Measurements from ENCODE around the gene UBE3A. TPM values are rescaled to one million over a fixed set of nuclear protein-coding genes. Genes with fewer than 3 reads are reported as not detected.

The UBE3A gene
- polyA plus RNA-seq, 2 of the 4 experiments (the other 2 are of a cell fraction): 22.3 to 42.2 TPM

DNA sequence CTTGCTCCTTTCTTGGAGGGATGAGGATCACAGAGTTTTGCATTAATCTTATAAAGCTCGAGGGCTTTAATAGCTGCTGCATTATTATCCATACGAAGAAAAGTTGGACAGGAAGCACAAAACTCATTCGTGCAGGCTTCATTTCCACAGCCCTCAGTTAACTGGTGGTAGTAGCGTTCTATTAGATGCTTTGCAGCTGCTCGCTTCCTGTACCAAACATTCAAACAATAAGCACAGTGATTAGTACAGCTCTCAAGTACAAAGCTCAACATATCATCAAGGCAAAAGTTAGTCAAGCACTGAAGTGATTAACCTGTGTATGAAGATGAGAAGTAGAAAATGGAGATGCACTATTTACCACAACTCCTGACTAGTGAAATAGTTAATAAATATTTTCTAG, 63.3 kb downstream of the UBE3A start:
- TF ChIP-seq RARB (CRISPR knock-in tag; IDR thresholded peaks at IDR 0.05) (no peak), BHLHE40 (IDR thresholded peaks at IDR 0.05; ENCODE audit: low read depth, low read length) (no peak), SMC3 (IDR thresholded peaks at IDR 0.05) (no peak), RCOR1 (IDR thresholded peaks at IDR 0.05; ENCODE audit: low read depth, low read length) (no peak), CHD2 (IDR thresholded peaks at IDR 0.05; ENCODE audit: low read length, partially characterized antibody) (no peak), CBX8 (IDR thresholded peaks at IDR 0.05) (no peak), RFX5 (IDR thresholded peaks at IDR 0.05) (no peak), EP300 (IDR thresholded peaks at IDR 0.05) (no peak), FOSB (CRISPR knock-in tag; IDR thresholded peaks at IDR 0.05) (no peak), ESRRA (IDR thresholded peaks at IDR 0.05; ENCODE audit: borderline replicate concordance, low read length) (no peak), JUN (IDR thresholded peaks at IDR 0.05) (no peak), TP53 (CRISPR knock-in tag; IDR thresholded peaks at IDR 0.05) (no peak), POLR2AphosphoS2 (conservative IDR thresholded peaks at IDR 0.05; ENCODE audit: low read length) (no peak), NPAS2 (CRISPR knock-in tag; IDR thresholded peaks at IDR 0.05; ENCODE audit: borderline replicate concordance) (no peak), HOXB5 (CRISPR knock-in tag; IDR thresholded peaks at IDR 0.05) (no peak), HEYL (CRISPR knock-in tag; IDR thresholded peaks at IDR 0.05) (no peak)
- TF ChIP-seq, protein P1, sequence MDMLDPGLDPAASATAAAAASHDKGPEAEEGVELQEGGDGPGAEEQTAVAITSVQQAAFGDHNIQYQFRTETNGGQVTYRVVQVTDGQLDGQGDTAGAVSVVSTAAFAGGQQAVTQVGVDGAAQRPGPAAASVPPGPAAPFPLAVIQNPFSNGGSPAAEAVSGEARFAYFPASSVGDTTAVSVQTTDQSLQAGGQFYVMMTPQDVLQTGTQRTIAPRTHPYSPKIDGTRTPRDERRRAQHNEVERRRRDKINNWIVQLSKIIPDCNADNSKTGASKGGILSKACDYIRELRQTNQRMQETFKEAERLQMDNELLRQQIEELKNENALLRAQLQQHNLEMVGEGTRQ (IDR thresholded peaks at IDR 0.05): no peak
- TF ChIP-seq, protein P2, sequence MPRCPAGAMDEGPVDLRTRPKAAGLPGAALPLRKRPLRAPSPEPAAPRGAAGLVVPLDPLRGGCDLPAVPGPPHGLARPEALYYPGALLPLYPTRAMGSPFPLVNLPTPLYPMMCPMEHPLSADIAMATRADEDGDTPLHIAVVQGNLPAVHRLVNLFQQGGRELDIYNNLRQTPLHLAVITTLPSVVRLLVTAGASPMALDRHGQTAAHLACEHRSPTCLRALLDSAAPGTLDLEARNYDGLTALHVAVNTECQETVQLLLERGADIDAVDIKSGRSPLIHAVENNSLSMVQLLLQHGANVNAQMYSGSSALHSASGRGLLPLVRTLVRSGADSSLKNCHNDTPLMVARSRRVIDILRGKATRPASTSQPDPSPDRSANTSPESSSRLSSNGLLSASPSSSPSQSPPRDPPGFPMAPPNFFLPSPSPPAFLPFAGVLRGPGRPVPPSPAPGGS (IDR thresholded peaks at IDR 0.05): no peak
- TF ChIP-seq, protein P3, sequence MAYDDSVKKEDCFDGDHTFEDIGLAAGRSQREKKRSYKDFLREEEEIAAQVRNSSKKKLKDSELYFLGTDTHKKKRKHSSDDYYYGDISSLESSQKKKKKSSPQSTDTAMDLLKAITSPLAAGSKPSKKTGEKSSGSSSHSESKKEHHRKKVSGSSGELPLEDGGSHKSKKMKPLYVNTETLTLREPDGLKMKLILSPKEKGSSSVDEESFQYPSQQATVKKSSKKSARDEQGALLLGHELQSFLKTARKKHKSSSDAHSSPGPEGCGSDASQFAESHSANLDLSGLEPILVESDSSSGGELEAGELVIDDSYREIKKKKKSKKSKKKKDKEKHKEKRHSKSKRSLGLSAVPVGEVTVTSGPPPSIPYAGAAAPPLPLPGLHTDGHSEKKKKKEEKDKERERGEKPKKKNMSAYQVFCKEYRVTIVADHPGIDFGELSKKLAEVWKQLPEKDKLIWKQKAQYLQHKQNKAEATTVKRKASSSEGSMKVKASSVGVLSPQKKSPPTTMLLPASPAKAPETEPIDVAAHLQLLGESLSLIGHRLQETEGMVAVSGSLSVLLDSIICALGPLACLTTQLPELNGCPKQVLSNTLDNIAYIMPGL (CRISPR knock-in tag; IDR thresholded peaks at IDR 0.05; ENCODE audit: borderline replicate concordance): no peak
- ATAC-seq (no peak), FAIRE-seq (no peak), DNase-seq (ENCODE audit: low read depth in 1 of 2, low spot score in 1 of 2) (no peak)
- WGBS (ENCODE audit: missing lambda C conversion rate): 97% methylated on average over 5 of the region's 5 CpGs
- Histone ChIP-seq H3K27ac (no peak overlapping the region), H3K9me3 (peaks cover 5% of the 10 kb centered on the region; the same call in 1 of the 3 replicates), H3K4me3 (no peak overlapping the region), H3K4me1 (no peaks in the 10 kb centered on the region), H3K4me2 (no peak overlapping the region)
- POLR2A ChIA-PET: no interaction called here
- CTCF ChIA-PET: no interaction called here

DNA sequence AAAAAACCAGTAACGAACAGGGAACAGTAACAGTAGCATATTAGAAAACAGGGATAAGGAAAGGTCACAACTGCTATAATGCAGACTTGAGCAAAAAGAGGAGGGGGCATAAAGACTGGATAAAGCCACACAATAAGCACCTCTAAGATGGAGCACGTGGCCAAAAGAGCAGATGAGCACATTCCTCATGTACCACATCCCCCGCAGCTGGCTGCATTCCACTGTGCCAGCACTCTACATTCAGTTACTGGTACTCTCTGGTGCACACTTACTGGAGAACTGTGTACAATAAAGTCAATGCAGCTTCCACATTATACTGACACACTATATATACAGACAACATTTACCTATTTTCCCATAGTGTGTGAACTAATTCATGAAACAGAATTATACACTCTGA, 64.7 kb downstream of the UBE3A start:
- Histone ChIP-seq H3K4me3 (no peak overlapping the region), H3K9me3 (peaks cover under 1% of the 10 kb centered on the region; the same call in 1 of the 3 replicates), H3K4me1 (no peaks in the 10 kb centered on the region), H3K27ac (no peak overlapping the region), H3K4me2 (no peak overlapping the region)
- TF ChIP-seq BHLHE40 (IDR thresholded peaks at IDR 0.05; ENCODE audit: low read depth, low read length) (no peak), FOSL2 (IDR thresholded peaks at IDR 0.05) (no peak), FOSL2 (CRISPR knock-in tag; IDR thresholded peaks at IDR 0.05) (no peak), CHD2 (IDR thresholded peaks at IDR 0.05; ENCODE audit: low read length, partially characterized antibody) (no peak), ZFP36 (IDR thresholded peaks at IDR 0.05; ENCODE audit: borderline replicate concordance, partially characterized antibody) (no peak), ZC3H11A (IDR thresholded peaks at IDR 0.05) (no peak), HOXB5 (CRISPR knock-in tag; IDR thresholded peaks at IDR 0.05) (no peak), EHMT2 (IDR thresholded peaks at IDR 0.05; ENCODE audit: low read depth) (no peak), POLR2A (IDR thresholded peaks at IDR 0.05; ENCODE audit: low read length) (no peak), CBX2 (IDR thresholded peaks at IDR 0.05; ENCODE audit: borderline replicate concordance, low read depth) (no peak), NR3C1 (IDR thresholded peaks at IDR 0.05) (no peak), RCOR1 (IDR thresholded peaks at IDR 0.05; ENCODE audit: low read depth, low read length) (no peak), FOXS1 (CRISPR knock-in tag; IDR thresholded peaks at IDR 0.05) (no peak), HOXA7 (CRISPR knock-in tag; IDR thresholded peaks at IDR 0.05) (no peak), TP53 (CRISPR knock-in tag; IDR thresholded peaks at IDR 0.05) (no peak), JUN (IDR thresholded peaks at IDR 0.05) (no peak), NFE2L2 (conservative IDR thresholded peaks at IDR 0.05; ENCODE audit: low read length) (no peak)
- TF ChIP-seq, protein P4, sequence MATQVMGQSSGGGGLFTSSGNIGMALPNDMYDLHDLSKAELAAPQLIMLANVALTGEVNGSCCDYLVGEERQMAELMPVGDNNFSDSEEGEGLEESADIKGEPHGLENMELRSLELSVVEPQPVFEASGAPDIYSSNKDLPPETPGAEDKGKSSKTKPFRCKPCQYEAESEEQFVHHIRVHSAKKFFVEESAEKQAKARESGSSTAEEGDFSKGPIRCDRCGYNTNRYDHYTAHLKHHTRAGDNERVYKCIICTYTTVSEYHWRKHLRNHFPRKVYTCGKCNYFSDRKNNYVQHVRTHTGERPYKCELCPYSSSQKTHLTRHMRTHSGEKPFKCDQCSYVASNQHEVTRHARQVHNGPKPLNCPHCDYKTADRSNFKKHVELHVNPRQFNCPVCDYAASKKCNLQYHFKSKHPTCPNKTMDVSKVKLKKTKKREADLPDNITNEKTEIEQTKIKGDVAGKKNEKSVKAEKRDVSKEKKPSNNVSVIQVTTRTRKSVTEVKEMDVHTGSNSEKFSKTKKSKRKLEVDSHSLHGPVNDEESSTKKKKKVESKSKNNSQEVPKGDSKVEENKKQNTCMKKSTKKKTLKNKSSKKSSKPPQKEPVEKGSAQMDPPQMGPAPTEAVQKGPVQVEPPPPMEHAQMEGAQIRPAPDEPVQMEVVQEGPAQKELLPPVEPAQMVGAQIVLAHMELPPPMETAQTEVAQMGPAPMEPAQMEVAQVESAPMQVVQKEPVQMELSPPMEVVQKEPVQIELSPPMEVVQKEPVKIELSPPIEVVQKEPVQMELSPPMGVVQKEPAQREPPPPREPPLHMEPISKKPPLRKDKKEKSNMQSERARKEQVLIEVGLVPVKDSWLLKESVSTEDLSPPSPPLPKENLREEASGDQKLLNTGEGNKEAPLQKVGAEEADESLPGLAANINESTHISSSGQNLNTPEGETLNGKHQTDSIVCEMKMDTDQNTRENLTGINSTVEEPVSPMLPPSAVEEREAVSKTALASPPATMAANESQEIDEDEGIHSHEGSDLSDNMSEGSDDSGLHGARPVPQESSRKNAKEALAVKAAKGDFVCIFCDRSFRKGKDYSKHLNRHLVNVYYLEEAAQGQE (IDR thresholded peaks at IDR 0.05): no peak
- TF ChIP-seq, protein P5, sequence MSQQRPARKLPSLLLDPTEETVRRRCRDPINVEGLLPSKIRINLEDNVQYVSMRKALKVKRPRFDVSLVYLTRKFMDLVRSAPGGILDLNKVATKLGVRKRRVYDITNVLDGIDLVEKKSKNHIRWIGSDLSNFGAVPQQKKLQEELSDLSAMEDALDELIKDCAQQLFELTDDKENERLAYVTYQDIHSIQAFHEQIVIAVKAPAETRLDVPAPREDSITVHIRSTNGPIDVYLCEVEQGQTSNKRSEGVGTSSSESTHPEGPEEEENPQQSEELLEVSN (IDR thresholded peaks at IDR 0.05; ENCODE audit: borderline replicate concordance, low read depth): no peak
- ChIA-PET CTCF (no interaction called here), POLR2A (no interaction called here)
- WGBS (ENCODE audit: missing lambda C conversion rate): 85% methylated on average over 3 of the region's 3 CpGs
- DNase-seq (ENCODE audit: low read depth in 1 of 2, low spot score in 1 of 2) (no peak), FAIRE-seq (no peak), ATAC-seq (no peak)
